ENCODE results near the gene IGSF6. TPM values are rescaled to one million over a fixed set of nuclear protein-coding genes. Genes with fewer than 3 reads are reported as not detected.

The IGSF6 gene
- total RNA-seq: not detected in 2 replicates

GRCh38 chr16:21652453-21652852, at the start of gene IGSF6:
Gene IGSF6 (minus strand): TSS chr16:21652608. CDS start chr16:21652598, 10 bp downstream.

GRCh38 chr16:21663889-21664647, 11.7 kb upstream of the IGSF6 start, which contains the start of gene OTOA:
Gene OTOA (plus strand): TSS chr16:21663968. CDS start chr16:21678515, 14,547 bp downstream.

GRCh38 chr16:21599122-21600030, 53.0 kb downstream of the IGSF6 start, which contains the start of gene METTL9:
Gene METTL9 (plus strand): TSS chr16:21599577. CDS start chr16:21599734, 157 bp downstream.

Other genes with a start within 250 kb of the IGSF6 start
- gene METTL9, start 53.0 kb downstream of the IGSF6 start, total RNA-seq: 115 and 182 TPM in 2 replicates
- under 0.01 TPM in 1 of 2 replicates, not detected in the other for gene OTOA, start 11.4 kb upstream of the IGSF6 start, total RNA-seq
- 11.9 and 17.9 TPM in 2 replicates for gene NPIPB4, start 205.1 kb upstream of the IGSF6 start, total RNA-seq